GM18519 (cell line): ENCODE results near the gene PTPRN2.
"Not testable (repeated sequence)": the region's sequence is repeated elsewhere in the genome, so short reads cannot be mapped to it uniquely, and the experiment has no call there.

Experiments
- ATAC-seq: cut with Tn5 transposase; IDR thresholded peaks from one replicate; pipeline ENCODE4 v1.9.1; 2021; ENCODE audit warnings: mild to moderate bottlenecking, moderate library complexity; ENCODE audit not compliant: unreplicated experiment, low FRiP score

Gene PTPRN2

DNA sequence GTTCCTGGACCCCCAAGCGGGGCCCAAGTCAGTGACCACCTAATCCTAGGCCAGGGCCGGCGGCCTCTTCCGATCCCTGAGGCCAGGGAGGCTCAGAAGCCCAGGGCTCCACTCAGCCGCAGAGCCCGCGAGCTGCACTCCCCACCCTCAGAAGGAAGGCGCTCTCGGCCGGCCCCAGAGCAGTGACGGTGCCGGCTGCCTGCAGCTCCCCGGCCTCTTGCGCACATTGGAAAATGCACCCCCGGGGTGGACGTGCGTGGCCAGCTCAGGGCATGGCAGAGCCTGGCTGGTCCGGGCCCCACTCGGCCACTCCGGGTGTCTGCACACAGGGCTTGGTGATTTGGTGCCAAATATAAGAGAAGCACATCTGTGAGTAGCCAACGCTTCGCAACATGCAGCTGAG lies 269.1 kb downstream of the PTPRN2 start:
- ATAC-seq, result no peak

DNA sequence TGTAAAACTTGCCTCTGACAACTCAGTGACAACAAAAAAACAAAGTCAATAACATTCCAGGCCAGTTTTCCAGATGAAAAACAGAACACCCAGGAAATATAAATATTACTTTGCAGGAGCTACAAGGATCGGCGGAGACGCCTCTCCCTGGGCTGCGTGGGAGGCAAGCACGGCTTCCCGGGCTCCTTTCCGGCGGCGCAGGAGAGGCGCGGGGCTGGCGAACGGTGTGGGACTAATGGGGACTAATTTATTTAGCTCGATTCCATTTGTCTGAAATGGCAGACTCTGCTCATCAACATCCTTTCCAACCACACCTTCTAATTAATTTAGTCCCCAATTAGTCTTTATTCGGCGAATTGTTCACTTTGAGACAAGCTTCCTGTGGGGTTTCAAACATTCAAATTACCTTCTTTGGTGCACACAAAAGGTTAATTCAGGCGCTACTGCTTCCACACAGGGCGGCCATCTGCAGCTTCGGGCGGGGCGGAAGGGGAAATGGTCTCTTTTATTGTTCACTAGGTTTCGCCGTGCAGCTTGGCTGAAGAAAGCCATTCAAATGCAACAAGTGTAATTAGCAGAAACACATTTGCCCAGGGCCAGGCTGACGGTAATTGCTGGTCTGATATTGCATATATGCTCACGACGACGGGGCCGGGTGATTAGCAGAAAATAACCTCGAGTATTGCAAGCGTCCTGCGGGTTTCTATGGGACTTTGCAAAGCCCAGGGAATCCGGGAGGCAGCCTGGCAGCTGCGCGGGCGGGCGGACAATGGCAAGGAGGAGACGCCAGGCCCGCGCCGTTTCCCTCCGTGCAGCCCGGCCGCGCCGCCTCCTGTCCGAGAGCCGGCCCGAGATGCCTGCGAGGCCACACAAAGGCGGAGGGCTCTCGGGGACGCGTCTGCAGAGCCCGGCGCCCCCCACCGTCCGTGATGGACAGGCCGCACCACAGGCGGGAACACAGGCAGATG lies 270.1 kb downstream of the PTPRN2 start:
- ATAC-seq, result no peak

DNA sequence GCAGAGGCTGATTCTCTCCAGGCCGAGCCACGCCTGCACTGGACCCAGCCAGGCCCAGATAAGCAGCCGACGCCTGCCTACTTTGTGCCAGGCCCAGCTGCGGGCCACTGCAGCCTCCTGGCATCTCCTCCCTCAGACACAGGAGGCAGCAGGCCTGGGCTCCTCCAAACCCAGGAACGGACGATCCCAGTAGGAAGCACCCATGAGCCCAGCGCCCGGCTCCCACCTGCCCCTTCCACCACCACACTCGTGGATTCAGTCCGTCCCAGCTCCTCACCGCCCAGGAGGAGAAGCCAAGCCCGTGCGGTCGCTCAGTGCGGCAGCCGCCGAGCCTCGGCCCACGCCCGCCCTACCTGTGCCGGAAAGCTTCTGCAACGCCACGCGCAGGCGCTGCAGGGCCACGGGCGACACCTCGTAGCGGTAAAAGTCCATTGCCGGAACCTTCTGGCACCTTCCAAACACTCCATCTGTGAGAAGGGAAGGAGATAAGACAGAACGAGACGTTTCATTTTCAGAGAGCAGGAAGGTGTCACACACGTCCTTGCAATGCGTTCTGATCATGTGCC lies 271.1 kb downstream of the PTPRN2 start:
- ATAC-seq, result no peak

DNA sequence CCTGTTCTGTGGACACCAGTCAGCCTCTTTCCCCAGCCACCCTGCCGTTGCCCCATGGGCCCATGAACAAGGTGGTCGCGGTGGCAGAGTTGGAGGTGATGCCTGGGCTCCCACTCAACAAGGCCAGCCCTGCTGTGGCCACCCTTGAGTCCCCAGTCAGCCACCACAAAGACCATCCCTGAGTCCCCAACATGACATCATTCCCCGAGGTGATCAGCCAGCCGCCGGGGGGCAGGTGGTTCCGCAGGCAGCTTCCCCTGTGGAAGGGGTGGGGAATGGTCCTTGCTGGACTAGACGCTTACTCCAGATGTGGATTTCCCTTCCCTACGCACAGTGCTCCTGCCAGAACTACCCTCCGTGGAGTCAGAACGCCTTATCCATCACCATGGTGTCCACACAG lies 271.7 kb downstream of the PTPRN2 start:
- ATAC-seq, result no peak

DNA sequence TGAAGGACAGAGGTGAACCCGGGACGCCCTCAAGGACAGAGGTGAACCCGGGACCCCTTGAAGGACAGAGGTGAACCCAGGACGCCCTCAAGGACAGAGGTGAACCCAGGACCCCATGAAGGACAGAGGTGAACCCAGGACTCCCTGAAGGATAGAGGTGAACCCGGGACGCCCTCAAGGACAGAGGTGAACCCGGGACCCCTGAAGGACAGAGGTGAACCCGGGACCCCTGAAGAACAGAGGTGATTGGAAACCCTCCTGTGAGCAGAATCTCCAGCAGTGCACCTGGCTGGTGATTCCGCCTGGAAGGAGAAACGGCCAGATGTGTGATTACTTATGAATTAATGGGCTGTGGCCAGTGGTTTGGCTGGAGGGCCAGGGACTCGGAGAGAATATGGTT lies 272.3 kb downstream of the PTPRN2 start:
- ATAC-seq, result no peak

DNA sequence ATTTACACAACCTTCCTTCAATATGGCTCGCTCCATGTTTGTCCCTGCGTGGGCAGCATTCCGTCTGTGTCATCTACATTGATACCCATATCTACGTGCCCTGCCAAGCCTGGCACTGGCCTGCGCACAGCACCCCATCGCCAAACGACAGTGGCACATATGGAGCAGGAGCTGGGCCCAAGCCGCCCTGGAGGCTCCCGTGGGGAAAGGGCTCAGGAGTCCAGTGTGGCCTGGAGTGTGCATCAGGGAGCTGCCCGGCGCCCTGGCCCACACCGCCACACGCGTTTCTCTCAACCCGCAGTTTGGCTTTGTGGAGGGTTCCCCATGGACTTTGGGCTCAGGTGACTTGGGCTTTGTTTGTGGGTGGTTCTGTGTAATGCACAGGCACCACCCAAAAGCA lies 273.2 kb downstream of the PTPRN2 start:
- ATAC-seq, result no peak

DNA sequence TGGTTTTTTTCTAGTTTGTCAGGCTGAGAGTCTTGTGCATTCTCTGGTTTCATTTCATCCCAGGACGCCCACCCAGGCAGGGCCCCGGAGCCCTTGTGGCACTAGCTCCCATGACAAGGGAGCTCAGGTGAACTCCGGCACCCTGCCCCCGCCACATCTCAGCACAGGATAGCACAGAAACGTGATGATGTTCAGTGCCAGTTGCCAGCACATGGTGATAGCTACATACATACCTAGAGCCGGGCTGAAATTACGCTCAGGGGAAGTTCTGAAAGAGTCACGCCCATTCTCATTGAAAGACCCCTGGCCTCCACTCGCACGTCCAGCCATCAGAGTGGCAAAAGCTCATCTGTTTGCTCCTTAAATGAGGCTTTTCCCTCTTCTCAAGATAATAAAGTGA lies 273.7 kb downstream of the PTPRN2 start:
- ATAC-seq, result no peak

DNA sequence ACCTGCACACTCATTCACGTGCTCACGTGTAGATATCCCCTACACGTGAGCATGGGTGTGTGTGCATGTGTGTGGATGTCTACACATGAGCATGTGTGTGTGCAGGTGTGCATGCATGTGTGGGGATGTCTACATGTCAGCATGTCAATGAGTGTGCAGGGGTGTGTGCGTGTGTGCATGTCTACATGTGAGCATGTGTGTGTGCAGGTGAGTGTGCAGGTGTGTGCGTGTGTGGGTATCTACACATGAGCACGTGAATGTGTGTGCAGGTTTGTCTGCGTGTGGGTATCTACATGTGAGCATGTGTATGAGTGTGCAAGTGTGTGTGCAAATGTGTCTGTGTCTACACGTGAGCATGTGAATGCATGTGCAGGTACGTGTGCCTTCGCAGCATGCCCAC lies 274.8 kb downstream of the PTPRN2 start:
- no peak for ATAC-seq

DNA sequence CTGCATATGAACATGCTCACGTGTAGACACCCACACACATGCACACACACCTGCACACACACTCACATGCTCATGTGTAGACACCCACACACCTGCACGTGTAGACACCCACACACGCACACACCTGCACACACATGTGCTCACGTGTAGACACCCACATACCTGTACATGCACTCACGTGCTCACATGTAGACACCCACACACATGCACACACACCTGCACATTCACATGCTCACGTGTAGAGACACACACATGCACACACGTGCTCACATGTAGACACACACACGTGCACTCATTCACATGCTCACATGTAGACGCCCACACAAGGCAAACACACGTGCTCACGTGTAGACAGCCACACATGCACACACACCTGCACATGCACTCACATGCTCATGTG lies 275.8 kb downstream of the PTPRN2 start:
- no peak for ATAC-seq

DNA sequence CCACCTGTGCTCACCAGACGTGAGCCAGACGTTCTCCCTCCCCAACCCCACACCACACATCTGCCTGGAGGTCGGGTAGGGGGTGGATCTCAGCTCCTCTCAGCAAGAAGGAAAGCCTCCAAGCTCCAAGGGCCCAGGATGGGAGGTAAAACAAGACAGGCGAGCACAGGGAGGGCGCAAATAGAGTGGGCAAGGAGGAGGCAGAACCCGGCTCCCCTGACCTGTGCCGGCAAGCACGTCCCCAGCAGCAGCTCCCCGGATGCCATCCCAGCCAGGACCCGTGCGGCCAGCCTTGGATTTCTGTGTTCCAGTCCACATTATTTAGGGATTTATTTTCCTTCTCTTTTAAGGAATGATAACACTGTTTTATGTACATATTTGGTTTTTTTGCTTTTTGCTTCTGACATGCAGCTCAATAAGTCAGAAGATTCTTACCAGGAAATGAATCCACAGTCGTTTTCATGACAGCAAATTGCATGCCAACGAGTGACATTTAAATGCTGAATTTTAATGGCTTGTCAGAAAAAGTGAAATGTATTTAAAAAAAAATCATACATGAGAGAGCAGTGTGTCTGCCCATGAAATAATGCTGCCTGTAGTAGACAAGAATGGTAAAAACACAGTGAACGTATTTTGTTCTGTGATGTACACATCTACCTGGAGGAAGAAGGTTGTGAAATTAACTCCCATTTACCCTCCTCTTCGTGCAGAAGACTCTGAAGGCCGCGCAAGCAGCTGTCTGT lies 276.5 kb downstream of the PTPRN2 start:
- ATAC-seq, result no peak

DNA sequence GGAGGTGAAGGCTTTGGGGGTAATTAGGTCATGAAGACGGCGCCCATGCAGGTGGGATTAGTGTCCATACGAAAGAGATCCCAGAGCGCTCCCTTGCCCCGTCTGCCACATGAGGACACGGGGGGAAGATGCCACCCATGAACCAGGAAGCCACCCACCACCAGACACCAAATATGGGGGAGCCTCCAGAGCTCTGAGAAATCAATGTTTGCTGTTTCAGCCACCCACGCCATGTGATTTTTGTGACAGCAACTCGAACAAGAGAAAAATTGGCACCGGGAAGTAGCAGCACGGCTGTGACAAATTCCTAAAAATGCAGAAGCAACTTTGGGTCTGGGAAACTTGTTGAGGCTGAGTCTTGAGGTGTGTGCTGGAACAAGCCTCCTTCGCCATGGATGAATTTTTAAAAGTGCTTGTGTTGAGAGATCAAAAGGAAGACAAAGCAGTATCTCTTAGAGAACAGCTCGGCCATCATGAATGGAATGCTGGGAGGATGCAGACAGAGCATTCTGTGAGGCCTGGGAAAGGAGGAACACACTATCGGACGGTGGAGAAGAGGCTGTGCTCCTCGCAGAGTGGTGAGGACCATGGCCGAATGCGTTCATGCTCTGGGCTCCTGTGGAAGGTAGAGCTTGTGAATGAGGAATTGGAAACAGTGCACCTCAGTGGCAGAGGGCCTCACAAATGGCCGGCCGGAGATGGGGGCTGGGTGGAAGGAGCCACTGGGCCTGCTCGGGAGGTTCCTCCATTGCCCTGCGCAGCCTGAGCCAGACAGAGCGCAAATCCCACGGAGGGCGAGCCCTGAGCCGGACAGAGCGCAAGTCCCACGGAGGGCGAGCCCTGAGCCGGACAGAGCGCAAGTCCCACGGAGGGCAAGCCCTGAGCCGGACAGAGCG lies 277.5 kb downstream of the PTPRN2 start:
- no peak for ATAC-seq

DNA sequence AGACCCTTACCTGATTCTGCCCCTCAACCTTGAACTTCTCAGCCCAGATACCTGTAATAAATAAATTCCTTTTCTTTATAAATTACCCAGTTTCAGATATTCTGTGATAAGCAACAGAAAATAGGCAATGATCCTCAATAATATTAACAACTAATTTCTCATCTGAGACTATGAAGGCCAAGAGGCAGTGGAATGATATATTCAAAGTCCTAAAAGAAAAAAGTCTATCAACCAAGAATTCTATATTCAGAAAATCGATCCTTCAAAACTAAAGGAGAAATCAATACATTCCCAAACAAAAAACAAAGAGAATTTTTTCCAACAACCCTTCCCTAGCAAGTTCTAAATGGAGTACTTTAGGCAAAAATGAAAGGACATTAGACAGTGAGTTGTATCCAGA lies 279.6 kb downstream of the PTPRN2 start:
- ATAC-seq, result no peak

DNA sequence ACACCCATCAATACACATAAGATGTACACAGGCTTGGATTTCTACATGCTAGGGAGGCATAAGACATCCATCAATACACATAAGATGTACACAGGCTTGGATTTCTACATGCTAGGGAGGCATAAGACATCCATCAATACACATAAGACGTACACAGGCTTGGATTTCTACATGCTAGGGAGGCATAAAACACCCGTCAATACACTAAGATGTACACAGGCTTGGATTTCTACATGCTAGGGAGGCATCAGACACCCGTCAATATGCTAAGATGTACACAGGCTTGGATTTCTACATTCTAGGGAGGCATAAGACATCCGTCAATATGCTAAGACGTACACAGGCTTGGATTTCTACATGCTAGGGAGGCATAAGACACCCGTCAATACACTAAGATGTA lies 283.6 kb downstream of the PTPRN2 start:
- ATAC-seq, result not testable (repeated sequence)

DNA sequence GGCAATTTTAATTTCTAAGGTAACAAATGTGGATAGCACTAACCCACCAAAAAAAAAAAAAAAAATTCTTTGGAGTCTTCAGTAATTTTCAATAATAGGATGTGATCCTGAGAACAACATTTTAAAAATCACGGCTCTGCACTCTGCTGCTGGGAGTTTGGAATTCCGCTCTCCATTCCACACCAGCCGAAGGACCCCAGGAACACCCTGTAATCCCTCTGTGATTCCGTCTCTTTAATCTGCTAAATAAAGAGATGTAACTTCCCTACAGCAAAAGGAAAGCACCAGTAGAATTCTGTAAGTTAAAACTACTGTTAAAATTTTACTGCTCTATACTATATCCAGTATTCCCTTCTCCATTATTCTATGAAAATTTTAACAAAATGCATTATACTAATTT lies 284.5 kb downstream of the PTPRN2 start:
- ATAC-seq, result no peak

DNA sequence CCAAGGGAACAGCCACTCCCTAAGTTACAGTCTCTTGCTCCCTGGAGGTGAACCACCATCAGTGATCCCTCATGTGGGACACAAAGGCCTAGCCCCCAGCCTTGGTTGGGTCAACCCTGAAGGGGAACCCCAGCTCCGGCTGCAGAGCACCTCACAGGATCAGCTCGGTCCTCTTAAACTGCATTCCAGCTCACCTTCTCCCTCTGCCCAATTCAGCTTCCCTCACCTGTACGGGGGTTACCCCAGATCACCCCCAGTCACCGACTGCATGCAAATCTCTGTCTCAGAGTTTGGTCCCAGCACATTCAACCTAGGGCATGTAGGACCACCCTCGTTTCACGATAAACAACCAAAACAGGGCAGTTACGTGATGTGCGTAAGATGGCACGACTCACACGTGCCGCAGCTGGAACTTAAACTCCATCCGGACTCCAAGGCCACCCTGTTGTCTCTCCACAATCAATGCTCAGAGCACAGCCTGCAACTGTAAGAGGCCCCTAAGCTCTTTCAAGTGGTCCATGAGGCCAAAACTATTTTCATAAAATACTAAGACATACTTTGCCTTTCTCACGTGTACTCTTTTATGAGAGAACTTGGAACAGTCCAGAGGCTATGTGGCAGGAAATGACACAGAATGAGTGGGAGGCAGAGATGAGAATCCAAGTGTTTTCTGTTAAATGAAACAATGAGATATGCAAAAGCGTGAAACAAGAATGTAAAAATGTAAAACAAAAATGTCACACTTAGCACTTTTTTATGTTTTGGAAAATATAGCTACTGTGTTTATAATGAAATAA lies 285.2 kb downstream of the PTPRN2 start:
- no peak for ATAC-seq

DNA sequence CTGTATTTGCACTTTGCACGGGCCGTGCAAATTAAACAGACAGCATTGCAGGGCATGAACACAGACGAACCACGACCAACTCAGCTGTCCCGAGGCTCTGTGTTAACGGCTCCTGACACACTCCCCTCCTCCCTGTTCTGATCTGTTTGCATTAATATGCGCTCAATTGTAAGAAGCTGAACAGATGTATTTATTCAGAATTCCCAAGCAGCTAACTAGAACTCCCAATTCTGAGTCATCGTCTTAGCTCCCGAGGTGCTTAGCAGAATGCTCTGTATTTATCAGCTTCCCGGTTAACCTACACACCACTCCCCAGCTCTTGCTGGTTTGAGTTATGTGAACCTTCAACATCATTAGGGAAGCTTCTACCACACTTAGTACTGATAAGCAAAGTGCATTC lies 286.4 kb downstream of the PTPRN2 start:
- ATAC-seq, result no peak

DNA sequence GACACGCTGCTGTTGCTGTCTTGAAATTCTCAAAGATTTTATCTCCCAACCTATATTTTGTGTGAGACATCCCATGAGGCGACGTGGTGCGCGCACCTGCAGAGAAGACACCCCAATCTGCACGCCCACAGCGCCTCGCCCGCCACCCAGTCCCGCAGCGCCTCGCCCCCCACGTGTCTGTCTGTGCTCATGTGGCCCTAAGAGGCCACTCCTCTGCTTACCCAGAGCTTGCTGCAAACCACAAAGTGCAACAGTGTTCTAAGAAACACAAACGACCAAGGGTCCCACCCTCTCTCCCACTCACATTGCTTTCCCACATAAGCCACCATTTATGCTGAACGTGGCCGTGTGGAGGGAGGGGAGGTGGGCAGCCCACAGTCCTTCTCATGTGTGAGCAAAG lies 287.2 kb downstream of the PTPRN2 start:
- ATAC-seq, result no peak

DNA sequence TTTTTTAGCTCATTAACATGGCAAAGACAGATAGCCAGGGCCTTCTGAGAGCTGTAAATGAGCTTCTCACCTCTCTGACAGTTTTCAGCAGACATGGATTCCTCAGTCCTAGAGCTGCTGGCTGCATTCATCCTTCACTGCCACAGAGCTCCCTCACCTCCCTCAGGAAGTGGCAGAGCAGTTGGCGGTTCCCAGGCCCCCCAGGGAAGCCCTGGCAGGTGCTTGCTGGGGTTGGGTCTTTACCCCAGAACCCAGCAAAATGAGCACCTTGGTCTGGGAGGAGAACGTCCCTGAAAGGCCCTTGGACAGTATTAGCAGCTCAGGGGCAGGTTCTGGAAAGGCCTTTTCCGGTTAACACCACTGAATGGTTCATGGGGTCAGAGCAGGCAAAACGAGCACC lies 288.0 kb downstream of the PTPRN2 start:
- ATAC-seq, result no peak

DNA sequence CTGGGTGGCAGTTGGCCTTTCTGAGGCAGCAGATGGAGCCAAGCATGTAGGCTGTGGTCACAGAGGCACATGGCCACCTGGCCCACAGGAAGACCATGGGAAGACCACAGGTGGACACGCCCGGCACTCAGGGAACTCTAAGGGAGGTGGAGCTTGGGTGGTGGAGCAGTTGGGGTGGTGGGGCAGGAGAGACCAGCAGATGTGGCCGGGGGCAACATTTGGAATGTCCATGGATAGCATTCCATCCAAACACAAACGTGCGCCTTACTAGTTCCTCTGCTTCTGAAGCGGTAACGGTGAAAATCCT lies 290.9 kb downstream of the PTPRN2 start:
- ATAC-seq, result no peak
